GM23338 (cell line): ENCODE data around the gene RGS7. TPM values are rescaled to one million over a fixed set of nuclear protein-coding genes. Genes with fewer than 3 reads are reported as not detected.

Experiments used
- ATAC-seq: fragments of 200-7000 bp; cut with Tn5 transposase; 3 replicates; pipeline ENCODE4 v1.9.1; 2020
- DNase-seq: peaks from one replicate; pipeline ENCODE4 v3.0.0-alpha.2; 2015; ENCODE audit warnings: low spot score
- H2AFZ ChIP-seq: fragments of 200-600 bp; sonication (generic); 2 replicates; pipeline ENCODE4 v1.8.0; 2016; ENCODE audit warnings: antibody characterized with exemption, mild to moderate bottlenecking, moderate library complexity
- H3F3A ChIP-seq: fragments of 200-600 bp; sonication (generic); replicated peaks from 2 replicates; pipeline ENCODE4 v1.8.0; 2017; ENCODE audit warnings: antibody characterized with exemption, mixed run types, low read depth
- H3K27ac ChIP-seq: fragments of 200-600 bp; sonication (generic); 2 replicates; pipeline ENCODE4 v1.6.1; 2016; ENCODE audit warnings: low read depth
- H3K27me3 ChIP-seq: fragments of 200-600 bp; sonication (generic); 2 replicates; pipeline ENCODE4 v1.8.0; 2016; ENCODE audit warnings: mild to moderate bottlenecking, mixed run types, moderate library complexity; ENCODE audit not compliant: insufficient read depth
- H3K36me3 ChIP-seq: fragments of 200-600 bp; sonication (generic); 2 replicates; pipeline ENCODE4 v1.8.0; 2016; ENCODE audit warnings: mild to moderate bottlenecking; ENCODE audit not compliant: insufficient read depth
- H3K4me1 ChIP-seq: fragments of 200-600 bp; sonication (generic); 2 replicates; pipeline ENCODE4 v1.8.0; 2016; ENCODE audit warnings: mild to moderate bottlenecking, moderate library complexity; ENCODE audit not compliant: insufficient read depth
- H3K4me2 ChIP-seq: fragments of 200-600 bp; sonication (generic); 2 replicates; pipeline ENCODE4 v1.7.1; 2017; ENCODE audit warnings: mixed run types
- H3K4me3 ChIP-seq: fragments of 200-600 bp; sonication (generic); 2 replicates; pipeline ENCODE4 v1.6.1; 2016; ENCODE audit warnings: mixed run types
- H3K79me2 ChIP-seq: fragments of 200-600 bp; sonication (generic); replicated peaks from 2 replicates; pipeline ENCODE4 v1.8.0; 2017; ENCODE audit warnings: mild to moderate bottlenecking; ENCODE audit not compliant: insufficient read depth
- H3K9me2 ChIP-seq: fragments of 200-600 bp; sonication (generic); 2 replicates; pipeline ENCODE4 v1.8.0; 2017; ENCODE audit not compliant: insufficient read depth
- H4K20me1 ChIP-seq: fragments of 200-600 bp; sonication (generic); replicated peaks from 2 replicates; pipeline ENCODE4 v1.8.0; 2017; ENCODE audit warnings: mild to moderate bottlenecking; ENCODE audit not compliant: insufficient read depth
- H3K27ac Mint-ChIP-seq: 2 replicates; pipeline ENCODE4 v1.8.0; 2020; ENCODE audit warnings: inconsistent platforms, mild to moderate bottlenecking, moderate library complexity, mixed read lengths
- H3K27me3 Mint-ChIP-seq: 3 replicates; pipeline ENCODE4 v1.8.0; 2022; ENCODE audit warnings: low read depth, mild to moderate bottlenecking, moderate library complexity, mixed read lengths, inconsistent platforms; ENCODE audit not compliant: insufficient read depth, poor library complexity
- H3K36me3 Mint-ChIP-seq: 3 replicates; pipeline ENCODE4 v1.8.0; 2021; ENCODE audit warnings: low read depth, mild to moderate bottlenecking, inconsistent platforms, moderate library complexity, mixed read lengths
- H3K4me1 Mint-ChIP-seq: 3 replicates; pipeline ENCODE4 v1.8.0; 2020; ENCODE audit warnings: mild to moderate bottlenecking, inconsistent platforms, mixed read lengths
- H3K4me3 Mint-ChIP-seq: 3 replicates; pipeline ENCODE4 v1.8.0; 2021; ENCODE audit warnings: moderate library complexity, mild to moderate bottlenecking, inconsistent platforms, mixed read lengths
- H3K9me3 Mint-ChIP-seq: 3 replicates; pipeline ENCODE4 v1.8.0; 2020; ENCODE audit warnings: moderate library complexity, mild to moderate bottlenecking, inconsistent platforms, mixed read lengths
- CREB1 ChIP-seq: fragments of 250-450 bp; sonication (Bioruptor Pico); IDR thresholded peaks from 2 replicates; pipeline ENCODE4 v1.5.0; 2020; ENCODE audit warnings: low read depth, mild to moderate bottlenecking, moderate library complexity
- CTCF ChIP-seq, 2 experiments: fragments of 200-600 bp in 1 of 2; sonication (generic) in 1 of 2; conservative IDR thresholded peaks; 2 replicates each; pipeline versions ENCODE4 v1.5.1 to v1.6.1; 2016 to 2017; ENCODE audit warnings: antibody characterized with exemption in 2 of 2, low read depth in 2 of 2, mild to moderate bottlenecking in 2 of 2, moderate library complexity in 1 of 2
- EZH2 ChIP-seq: fragments of 200-600 bp; sonication (generic); IDR thresholded peaks from one replicate; pipeline ENCODE4 v1.8.0; 2017; ENCODE audit warnings: antibody characterized with exemption, mild to moderate bottlenecking, low read depth; ENCODE audit not compliant: unreplicated experiment
- EZH2phosphoT487 ChIP-seq: fragments of 200-600 bp; sonication (generic); IDR thresholded peaks from one replicate; pipeline ENCODE4 v1.8.1; 2018; ENCODE audit warnings: antibody characterized with exemption; ENCODE audit not compliant: unreplicated experiment
- JUNB ChIP-seq: IDR thresholded peaks from one replicate; pipeline ENCODE4 v1.6.1; 2016; ENCODE audit warnings: antibody characterized with exemption; ENCODE audit not compliant: unreplicated experiment
- NANOG ChIP-seq: IDR thresholded peaks from 2 replicates; pipeline ENCODE4 v1.6.1; 2016; ENCODE audit warnings: antibody characterized with exemption, borderline replicate concordance
- POLR2AphosphoS5 ChIP-seq: IDR thresholded peaks from 2 replicates; pipeline ENCODE4 v1.6.1; 2016; ENCODE audit warnings: antibody characterized with exemption, low read depth
- STAT1 ChIP-seq: IDR thresholded peaks from one replicate; pipeline ENCODE4 v1.6.1; 2016; ENCODE audit warnings: antibody characterized with exemption; ENCODE audit not compliant: unreplicated experiment
- ZNF114 ChIP-seq: fragments of 250-450 bp; sonication (Bioruptor Pico); IDR thresholded peaks from 2 replicates; pipeline ENCODE4 v1.5.0; 2020; ENCODE audit warnings: mild to moderate bottlenecking, moderate library complexity
- ZNF331 ChIP-seq: fragments of 250-450 bp; sonication (Bioruptor Pico); IDR thresholded peaks from 2 replicates; pipeline ENCODE4 v1.5.0; 2020; ENCODE audit warnings: low read depth, mild to moderate bottlenecking, moderate library complexity
- polyA plus RNA-seq: library from polyadenylated mRNA; unstranded; fragments of >200 nt; fragmentation: Nextera tagmentation; extraction: Ambion mirVana; gene quantifications from 2 replicates; pipeline ENCODE4 v1.2.1, GENCODE V29; 2016
- total RNA-seq: library from RNA; depleted of rRNA; stranded (reverse); fragments of >200 nt; shearing (Covaris generic); gene quantifications from 2 replicates; pipeline ENCODE4 v1.2.3, GENCODE V29; 2014
- TF ChIP-seq, protein P1 (sequence below): IDR thresholded peaks from 2 replicates; pipeline ENCODE4 v1.6.1; 2016; ENCODE audit warnings: antibody characterized with exemption
- TF ChIP-seq, protein P2 (sequence below): fragments of 250-450 bp; sonication (Bioruptor Pico); IDR thresholded peaks from 2 replicates; pipeline ENCODE4 v1.5.0; 2020; ENCODE audit warnings: mild to moderate bottlenecking, moderate library complexity
- TF ChIP-seq, protein P3 (sequence below): IDR thresholded peaks from one replicate; pipeline ENCODE4 v1.6.1; 2018; ENCODE audit warnings: antibody characterized with exemption; ENCODE audit not compliant: unreplicated experiment

The RGS7 gene
- total and polyA plus RNA-seq, 2 experiments from 2014 or later: 2.0 to 2.2 TPM

DNA sequence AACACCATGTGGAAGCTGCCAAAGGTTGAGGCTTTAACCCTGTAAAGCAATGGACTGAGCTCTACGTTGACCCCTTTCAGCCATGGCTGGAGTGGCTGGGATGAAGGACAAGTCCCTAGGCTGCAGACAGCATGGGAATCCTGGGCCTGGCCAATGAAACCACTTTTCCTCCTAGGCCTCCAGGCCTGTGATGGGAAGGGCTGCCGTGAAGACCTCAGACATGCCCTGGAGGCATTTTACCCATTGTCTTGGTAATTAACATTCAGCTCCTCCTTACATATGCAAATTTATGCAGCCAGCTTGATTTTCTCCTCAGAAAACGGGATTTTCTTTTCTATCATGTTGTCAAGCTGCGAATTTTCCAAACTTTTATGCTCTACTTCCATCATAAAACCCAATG lies 214.5 kb downstream of the RGS7 start:
- no peak for ATAC-seq
- no peak overlapping the region for H3K4me2 ChIP-seq

More for the DNA sequence above, 214.5 kb downstream of the RGS7 start:
- H3K9me2 ChIP-seq: peaks cover 11% of the 10 kb centered on the region; the same call in 1 of the 2 replicates
- no peaks in the 10 kb centered on the region for H3F3A ChIP-seq
- TF ChIP-seq, protein P1, sequence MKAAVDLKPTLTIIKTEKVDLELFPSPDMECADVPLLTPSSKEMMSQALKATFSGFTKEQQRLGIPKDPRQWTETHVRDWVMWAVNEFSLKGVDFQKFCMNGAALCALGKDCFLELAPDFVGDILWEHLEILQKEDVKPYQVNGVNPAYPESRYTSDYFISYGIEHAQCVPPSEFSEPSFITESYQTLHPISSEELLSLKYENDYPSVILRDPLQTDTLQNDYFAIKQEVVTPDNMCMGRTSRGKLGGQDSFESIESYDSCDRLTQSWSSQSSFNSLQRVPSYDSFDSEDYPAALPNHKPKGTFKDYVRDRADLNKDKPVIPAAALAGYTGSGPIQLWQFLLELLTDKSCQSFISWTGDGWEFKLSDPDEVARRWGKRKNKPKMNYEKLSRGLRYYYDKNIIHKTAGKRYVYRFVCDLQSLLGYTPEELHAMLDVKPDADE: no peak
- no peak for TF ChIP-seq CTCF (conservative IDR thresholded peaks at IDR 0.05; ENCODE audit: low read depth in 2 of 2)
- TF ChIP-seq EZH2phosphoT487: no peak
- TF ChIP-seq POLR2AphosphoS5: no peak
- no peak for TF ChIP-seq NANOG
- no peak for TF ChIP-seq ZNF331 (CRISPR knock-in tag)
- no peak for TF ChIP-seq EZH2
- TF ChIP-seq JUNB: no peak
- TF ChIP-seq, protein P2, sequence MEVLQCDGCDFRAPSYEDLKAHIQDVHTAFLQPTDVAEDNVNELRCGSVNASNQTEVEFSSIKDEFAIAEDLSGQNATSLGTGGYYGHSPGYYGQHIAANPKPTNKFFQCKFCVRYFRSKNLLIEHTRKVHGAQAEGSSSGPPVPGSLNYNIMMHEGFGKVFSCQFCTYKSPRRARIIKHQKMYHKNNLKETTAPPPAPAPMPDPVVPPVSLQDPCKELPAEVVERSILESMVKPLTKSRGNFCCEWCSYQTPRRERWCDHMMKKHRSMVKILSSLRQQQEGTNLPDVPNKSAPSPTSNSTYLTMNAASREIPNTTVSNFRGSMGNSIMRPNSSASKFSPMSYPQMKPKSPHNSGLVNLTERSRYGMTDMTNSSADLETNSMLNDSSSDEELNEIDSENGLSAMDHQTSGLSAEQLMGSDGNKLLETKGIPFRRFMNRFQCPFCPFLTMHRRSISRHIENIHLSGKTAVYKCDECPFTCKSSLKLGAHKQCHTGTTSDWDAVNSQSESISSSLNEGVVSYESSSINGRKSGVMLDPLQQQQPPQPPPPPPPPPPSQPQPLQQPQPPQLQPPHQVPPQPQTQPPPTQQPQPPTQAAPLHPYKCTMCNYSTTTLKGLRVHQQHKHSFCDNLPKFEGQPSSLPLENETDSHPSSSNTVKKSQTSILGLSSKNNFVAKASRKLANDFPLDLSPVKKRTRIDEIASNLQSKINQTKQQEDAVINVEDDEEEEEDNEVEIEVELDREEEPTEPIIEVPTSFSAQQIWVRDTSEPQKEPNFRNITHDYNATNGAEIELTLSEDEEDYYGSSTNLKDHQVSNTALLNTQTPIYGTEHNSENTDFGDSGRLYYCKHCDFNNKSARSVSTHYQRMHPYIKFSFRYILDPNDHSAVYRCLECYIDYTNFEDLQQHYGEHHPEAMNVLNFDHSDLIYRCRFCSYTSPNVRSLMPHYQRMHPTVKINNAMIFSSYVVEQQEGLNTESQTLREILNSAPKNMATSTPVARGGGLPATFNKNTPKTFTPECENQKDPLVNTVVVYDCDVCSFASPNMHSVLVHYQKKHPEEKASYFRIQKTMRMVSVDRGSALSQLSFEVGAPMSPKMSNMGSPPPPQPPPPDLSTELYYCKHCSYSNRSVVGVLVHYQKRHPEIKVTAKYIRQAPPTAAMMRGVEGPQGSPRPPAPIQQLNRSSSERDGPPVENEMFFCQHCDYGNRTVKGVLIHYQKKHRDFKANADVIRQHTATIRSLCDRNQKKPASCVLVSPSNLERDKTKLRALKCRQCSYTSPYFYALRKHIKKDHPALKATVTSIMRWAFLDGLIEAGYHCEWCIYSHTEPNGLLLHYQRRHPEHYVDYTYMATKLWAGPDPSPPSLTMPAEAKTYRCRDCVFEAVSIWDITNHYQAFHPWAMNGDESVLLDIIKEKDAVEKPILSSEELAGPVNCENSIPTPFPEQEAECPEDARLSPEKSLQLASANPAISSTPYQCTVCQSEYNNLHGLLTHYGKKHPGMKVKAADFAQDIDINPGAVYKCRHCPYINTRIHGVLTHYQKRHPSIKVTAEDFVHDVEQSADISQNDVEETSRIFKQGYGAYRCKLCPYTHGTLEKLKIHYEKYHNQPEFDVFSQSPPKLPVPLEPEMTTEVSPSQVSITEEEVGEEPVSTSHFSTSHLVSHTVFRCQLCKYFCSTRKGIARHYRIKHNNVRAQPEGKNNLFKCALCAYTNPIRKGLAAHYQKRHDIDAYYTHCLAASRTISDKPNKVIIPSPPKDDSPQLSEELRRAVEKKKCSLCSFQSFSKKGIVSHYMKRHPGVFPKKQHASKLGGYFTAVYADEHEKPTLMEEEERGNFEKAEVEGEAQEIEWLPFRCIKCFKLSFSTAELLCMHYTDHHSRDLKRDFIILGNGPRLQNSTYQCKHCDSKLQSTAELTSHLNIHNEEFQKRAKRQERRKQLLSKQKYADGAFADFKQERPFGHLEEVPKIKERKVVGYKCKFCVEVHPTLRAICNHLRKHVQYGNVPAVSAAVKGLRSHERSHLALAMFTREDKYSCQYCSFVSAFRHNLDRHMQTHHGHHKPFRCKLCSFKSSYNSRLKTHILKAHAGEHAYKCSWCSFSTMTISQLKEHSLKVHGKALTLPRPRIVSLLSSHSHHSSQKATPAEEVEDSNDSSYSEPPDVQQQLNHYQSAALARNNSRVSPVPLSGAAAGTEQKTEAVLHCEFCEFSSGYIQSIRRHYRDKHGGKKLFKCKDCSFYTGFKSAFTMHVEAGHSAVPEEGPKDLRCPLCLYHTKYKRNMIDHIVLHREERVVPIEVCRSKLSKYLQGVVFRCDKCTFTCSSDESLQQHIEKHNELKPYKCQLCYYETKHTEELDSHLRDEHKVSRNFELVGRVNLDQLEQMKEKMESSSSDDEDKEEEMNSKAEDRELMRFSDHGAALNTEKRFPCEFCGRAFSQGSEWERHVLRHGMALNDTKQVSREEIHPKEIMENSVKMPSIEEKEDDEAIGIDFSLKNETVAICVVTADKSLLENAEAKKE (CRISPR knock-in tag): no peak
- no peak for TF ChIP-seq ZNF114 (CRISPR knock-in tag)
- TF ChIP-seq STAT1: no peak
- TF ChIP-seq, protein P3, sequence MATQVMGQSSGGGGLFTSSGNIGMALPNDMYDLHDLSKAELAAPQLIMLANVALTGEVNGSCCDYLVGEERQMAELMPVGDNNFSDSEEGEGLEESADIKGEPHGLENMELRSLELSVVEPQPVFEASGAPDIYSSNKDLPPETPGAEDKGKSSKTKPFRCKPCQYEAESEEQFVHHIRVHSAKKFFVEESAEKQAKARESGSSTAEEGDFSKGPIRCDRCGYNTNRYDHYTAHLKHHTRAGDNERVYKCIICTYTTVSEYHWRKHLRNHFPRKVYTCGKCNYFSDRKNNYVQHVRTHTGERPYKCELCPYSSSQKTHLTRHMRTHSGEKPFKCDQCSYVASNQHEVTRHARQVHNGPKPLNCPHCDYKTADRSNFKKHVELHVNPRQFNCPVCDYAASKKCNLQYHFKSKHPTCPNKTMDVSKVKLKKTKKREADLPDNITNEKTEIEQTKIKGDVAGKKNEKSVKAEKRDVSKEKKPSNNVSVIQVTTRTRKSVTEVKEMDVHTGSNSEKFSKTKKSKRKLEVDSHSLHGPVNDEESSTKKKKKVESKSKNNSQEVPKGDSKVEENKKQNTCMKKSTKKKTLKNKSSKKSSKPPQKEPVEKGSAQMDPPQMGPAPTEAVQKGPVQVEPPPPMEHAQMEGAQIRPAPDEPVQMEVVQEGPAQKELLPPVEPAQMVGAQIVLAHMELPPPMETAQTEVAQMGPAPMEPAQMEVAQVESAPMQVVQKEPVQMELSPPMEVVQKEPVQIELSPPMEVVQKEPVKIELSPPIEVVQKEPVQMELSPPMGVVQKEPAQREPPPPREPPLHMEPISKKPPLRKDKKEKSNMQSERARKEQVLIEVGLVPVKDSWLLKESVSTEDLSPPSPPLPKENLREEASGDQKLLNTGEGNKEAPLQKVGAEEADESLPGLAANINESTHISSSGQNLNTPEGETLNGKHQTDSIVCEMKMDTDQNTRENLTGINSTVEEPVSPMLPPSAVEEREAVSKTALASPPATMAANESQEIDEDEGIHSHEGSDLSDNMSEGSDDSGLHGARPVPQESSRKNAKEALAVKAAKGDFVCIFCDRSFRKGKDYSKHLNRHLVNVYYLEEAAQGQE: no peak
- TF ChIP-seq CREB1: no peak
- peak overlapping the region; percentile 73; the same call in 1 of the 2 replicates for H3K27ac ChIP-seq
- peaks cover 27% of the 10 kb centered on the region for H3K9me3 Mint-ChIP-seq
- H3K36me3 ChIP-seq: peaks cover 9% of the 10 kb centered on the region; the same call in 1 of the 2 replicates
- H3K4me3 Mint-ChIP-seq: no peak overlapping the region
- H3K27ac Mint-ChIP-seq: no peak overlapping the region
- H3K27me3 Mint-ChIP-seq: peaks cover 2% of the 10 kb centered on the region
- H3K4me3 ChIP-seq: no peak overlapping the region
- H3K4me1 Mint-ChIP-seq: peaks cover 6% of the 10 kb centered on the region; the same call in 2 of the 3 replicates
- H3K4me1 ChIP-seq: no peaks in the 10 kb centered on the region; the same call in 1 of the 2 replicates
- H3K36me3 Mint-ChIP-seq: peaks cover 33% of the 10 kb centered on the region
- H3K79me2 ChIP-seq: no peaks in the 10 kb centered on the region
- no peak overlapping the region for H2AFZ ChIP-seq
- no peaks in the 10 kb centered on the region for H3K27me3 ChIP-seq
- peak; percentile 73 for DNase-seq
- H4K20me1 ChIP-seq: no peaks in the 10 kb centered on the region
